Prostate gland (tissue), 2 donors: ENCODE results near the gene TOMM40L. TPM values are rescaled to one million over a fixed set of nuclear protein-coding genes. Genes with fewer than 3 reads are reported as not detected.
A peak's percentile ranks its signal among the peaks of the same experiment; 100 is the strongest.

Experiments
- DNase-seq: peaks from one replicate; pipeline ENCODE4 v3.0.0-alpha.2; 2019; ENCODE audit warnings: low spot score
- H3K27ac ChIP-seq, 2 donors: fragments of 200-600 bp; sonication (generic); 2 replicates each; pipeline ENCODE4 v1.5.1; 2017 to 2019
- H3K27me3 ChIP-seq: fragments of 200-600 bp; sonication (generic); replicated peaks from 2 replicates; pipeline ENCODE4 v1.5.1; 2019; ENCODE audit not compliant: insufficient read depth
- H3K36me3 ChIP-seq, 2 donors: fragments of 200-600 bp; sonication (generic); 1 replicate in 1 of 2; 2 replicates in 1 of 2; pipeline versions ENCODE4 v1.5.1 to v1.8.1; 2017 to 2019
- H3K4me1 ChIP-seq: fragments of 200-600 bp; sonication (generic); replicated peaks from 2 replicates; pipeline ENCODE4 v1.5.1; 2019
- H3K4me3 ChIP-seq, 2 donors: fragments of 200-600 bp; sonication (generic); 2 replicates each; pipeline ENCODE4 v1.5.1; 2017 to 2019
- H3K9me3 ChIP-seq: fragments of 200-600 bp; sonication (generic); 2 replicates; pipeline ENCODE4 v1.5.1; 2017
- POLR2A ChIP-seq: fragments of 450-650 bp; IDR thresholded peaks from one replicate; pipeline ENCODE4 v1.6.1; 2016; ENCODE audit warnings: antibody characterized with exemption, mild to moderate bottlenecking
- POLR2AphosphoS5 ChIP-seq: sonication (generic); formaldehyde crosslinking; IDR thresholded peaks from one replicate; pipeline ENCODE4 v1.6.1; 2017; ENCODE audit warnings: antibody characterized with exemption
- WGBS: methylation state at CpG from one replicate; pipeline ENCODE4 v1.1.5; 2018; 5-methylcytosine and 5-hydroxymethylcytosine counted together
- intact Hi-C: fragments of 100-400 bp; cut with DNase I; formaldehyde crosslinking; loops from one replicate; pipeline ENCODE4 v1.14.2; 2022
- total RNA-seq, 2 donors: library from RNA; depleted of rRNA; stranded (reverse); fragments of >200 nt; gene quantifications; one replicate each; pipeline ENCODE4 v1.1.0, GENCODE V29; 2016
- TF ChIP-seq, protein P1 (sequence below), 4 experiments: fragments of 200-600 bp in 2 of 4; fragments of 450-650 bp in 2 of 4; sonication (generic) in 2 of 4; IDR thresholded peaks; 1 replicate in 3 of 4; 2 replicates in 1 of 4; pipeline ENCODE4 v1.5.1; 2016 to 2019; ENCODE audit warnings: antibody characterized with exemption in 4 of 4, mild to moderate bottlenecking in 2 of 4, moderate library complexity in 2 of 4

TOMM40L gene
- total RNA-seq, 2 donors from 2014 or later, result 7.5 to 15.6 TPM

DNA sequence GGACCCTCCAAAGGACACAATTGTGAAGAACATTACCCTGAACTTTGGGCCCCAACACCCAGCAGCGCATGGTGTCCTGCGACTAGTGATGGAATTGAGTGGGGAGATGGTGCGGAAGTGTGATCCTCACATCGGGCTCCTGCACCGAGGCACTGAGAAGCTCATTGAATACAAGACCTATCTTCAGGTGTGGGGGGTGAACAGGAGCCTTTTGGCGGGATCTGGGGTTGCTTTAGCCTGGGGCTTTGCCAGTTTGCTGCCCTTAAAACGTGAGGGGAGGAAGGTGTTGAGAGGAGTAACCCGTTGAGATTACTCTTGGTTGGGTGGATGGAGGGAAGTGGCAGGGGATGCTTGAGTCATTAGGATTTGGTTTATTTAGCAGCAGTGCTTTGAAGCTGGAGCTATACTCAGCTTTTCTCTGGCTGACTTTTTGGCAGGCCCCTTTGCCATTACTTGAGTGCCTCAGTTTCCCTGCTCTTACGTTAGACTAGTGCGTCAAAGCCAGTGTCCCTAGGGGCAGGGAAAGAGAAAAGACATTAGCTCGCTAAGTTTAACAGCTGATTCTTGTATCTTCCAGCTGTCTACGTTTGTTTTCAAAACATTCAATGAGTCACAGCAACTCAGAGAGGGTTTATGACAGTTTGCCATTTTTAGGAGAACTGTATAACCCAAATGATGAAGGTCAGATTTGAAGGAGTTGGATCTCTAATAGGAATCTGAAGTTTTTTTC, 19.3 kb upstream of the TOMM40L start:
- Histone ChIP-seq H3K9me3 (no peaks in the 10 kb centered on the region), H3K27me3 (no peaks in the 10 kb centered on the region), H3K4me3 (no peak overlapping the region), H3K27ac (peak overlapping the region; percentile 74 to 77), H3K4me1 (no peaks in the 10 kb centered on the region), H3K36me3 (peaks cover 0 to 4% of the 10 kb centered on the region in 2 donors)
- no peak for DNase-seq
- TF ChIP-seq POLR2AphosphoS5, result no peak
- TF ChIP-seq, protein P1, sequence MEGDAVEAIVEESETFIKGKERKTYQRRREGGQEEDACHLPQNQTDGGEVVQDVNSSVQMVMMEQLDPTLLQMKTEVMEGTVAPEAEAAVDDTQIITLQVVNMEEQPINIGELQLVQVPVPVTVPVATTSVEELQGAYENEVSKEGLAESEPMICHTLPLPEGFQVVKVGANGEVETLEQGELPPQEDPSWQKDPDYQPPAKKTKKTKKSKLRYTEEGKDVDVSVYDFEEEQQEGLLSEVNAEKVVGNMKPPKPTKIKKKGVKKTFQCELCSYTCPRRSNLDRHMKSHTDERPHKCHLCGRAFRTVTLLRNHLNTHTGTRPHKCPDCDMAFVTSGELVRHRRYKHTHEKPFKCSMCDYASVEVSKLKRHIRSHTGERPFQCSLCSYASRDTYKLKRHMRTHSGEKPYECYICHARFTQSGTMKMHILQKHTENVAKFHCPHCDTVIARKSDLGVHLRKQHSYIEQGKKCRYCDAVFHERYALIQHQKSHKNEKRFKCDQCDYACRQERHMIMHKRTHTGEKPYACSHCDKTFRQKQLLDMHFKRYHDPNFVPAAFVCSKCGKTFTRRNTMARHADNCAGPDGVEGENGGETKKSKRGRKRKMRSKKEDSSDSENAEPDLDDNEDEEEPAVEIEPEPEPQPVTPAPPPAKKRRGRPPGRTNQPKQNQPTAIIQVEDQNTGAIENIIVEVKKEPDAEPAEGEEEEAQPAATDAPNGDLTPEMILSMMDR (IDR thresholded peaks at IDR 0.05), result no peak
- TF ChIP-seq POLR2A, result no peak
- intact Hi-C loops, result no loop called here
- 73% methylated on average over 12 of the region's 12 CpGs for WGBS

DNA sequence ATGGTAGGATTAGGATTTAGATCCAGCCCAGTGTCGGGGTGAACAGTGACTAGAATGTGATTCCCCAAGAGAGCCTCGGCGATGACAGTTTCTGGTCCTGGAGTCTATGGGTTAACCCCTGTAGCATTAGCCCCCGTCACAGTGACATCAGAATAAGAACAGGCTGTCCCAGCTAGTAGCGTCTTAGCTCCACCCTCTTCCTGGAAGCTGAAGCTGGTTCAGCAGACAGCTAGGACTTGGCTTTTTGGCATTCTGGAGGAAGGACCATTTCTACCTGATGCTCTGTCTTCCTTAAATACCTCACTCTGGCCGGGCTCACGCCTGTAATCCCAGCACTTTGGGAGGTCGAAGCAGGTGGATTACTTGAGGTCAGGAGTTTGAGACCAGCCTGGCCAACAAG, 18.7 kb upstream of the TOMM40L start:
- WGBS, result 61% methylated on average over 8 of the region's 8 CpGs
- no peaks in the 10 kb centered on the region for H3K9me3 ChIP-seq
- no peak overlapping the region for H3K4me3 ChIP-seq
- H3K27me3 ChIP-seq, result no peaks in the 10 kb centered on the region
- H3K36me3 ChIP-seq, result peaks cover 0 to 8% of the 10 kb centered on the region in 2 donors
- DNase-seq, result peak; percentile 43
- intact Hi-C loops, result no loop called here
- TF ChIP-seq, protein P1 (IDR thresholded peaks at IDR 0.05), result no peak
- peak; percentile 87 for TF ChIP-seq POLR2AphosphoS5
- TF ChIP-seq POLR2A, result no peak
- no peaks in the 10 kb centered on the region for H3K4me1 ChIP-seq
- H3K27ac ChIP-seq, result peak overlapping the region; percentile 74 to 77

DNA sequence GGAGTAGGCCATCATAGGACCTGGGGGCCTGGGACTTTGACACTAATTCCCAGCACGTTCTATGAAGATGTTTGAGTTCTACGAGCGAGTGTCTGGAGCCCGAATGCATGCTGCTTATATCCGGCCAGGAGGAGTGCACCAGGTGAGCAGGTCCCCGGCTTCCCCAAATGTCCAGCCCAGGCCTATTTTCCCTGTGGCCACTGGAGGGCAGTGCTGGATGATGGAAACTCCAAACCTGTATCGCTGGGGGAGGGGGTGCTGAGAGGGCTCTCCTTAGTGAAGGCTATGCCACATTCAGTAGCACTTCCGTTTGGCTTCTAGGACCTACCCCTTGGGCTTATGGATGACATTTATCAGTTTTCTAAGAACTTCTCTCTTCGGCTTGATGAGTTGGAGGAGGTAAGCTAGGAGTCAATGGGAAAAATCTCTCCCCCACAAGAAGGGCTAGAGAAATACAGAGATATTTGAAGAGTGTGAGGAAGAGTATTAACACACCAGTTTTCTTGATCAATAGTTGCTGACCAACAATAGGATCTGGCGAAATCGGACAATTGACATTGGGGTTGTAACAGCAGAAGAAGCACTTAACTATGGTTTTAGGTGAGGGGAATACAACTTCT, 16.0 kb upstream of the TOMM40L start:
- Histone ChIP-seq H3K9me3 (no peaks in the 10 kb centered on the region), H3K27ac (peak overlapping the region in 1 of 2 donors; percentile 5)

DNA sequence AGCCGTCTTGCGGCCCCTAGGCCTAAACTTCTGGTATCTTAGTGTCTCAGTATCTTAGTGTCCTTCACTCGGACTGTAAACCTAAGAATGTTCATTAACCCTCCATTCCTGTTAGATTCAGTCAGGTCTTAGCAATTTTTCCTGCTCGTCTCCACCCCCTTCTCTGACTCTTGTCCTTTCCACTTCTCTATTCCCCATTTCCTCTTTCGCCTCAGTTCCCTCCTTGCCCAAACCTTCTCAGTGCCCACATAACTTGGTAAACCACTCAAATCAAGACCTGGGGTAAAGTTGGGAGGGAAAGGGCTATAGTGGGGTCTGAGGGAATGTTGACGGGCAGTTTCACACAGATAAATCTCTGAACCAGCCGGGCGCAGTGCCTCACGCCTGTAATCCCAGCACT, 11.5 kb upstream of the TOMM40L start:
- 91% methylated on average over 9 of the region's 9 CpGs for WGBS
- peaks cover 8 to 22% of the 10 kb centered on the region in 2 donors for H3K36me3 ChIP-seq
- H3K27ac ChIP-seq, result no peak overlapping the region
- no peaks in the 10 kb centered on the region for H3K9me3 ChIP-seq
- no peak overlapping the region for H3K4me3 ChIP-seq
- no peak for TF ChIP-seq POLR2AphosphoS5
- TF ChIP-seq POLR2A, result no peak
- TF ChIP-seq, protein P1 (IDR thresholded peaks at IDR 0.05), result no peak
- H3K4me1 ChIP-seq, result no peaks in the 10 kb centered on the region
- intact Hi-C loops, result no loop called here
- no peak for DNase-seq
- H3K27me3 ChIP-seq, result no peaks in the 10 kb centered on the region

More for the DNA sequence above, 16.0 kb upstream of the TOMM40L start:
- Histone ChIP-seq H3K4me1 (no peaks in the 10 kb centered on the region), H3K4me3 (no peak overlapping the region), H3K36me3 (peaks cover 8 to 26% of the 10 kb centered on the region in 2 donors), H3K27me3 (no peaks in the 10 kb centered on the region)
- TF ChIP-seq POLR2A (no peak), POLR2AphosphoS5 (peak; percentile 33)
- TF ChIP-seq, protein P1 (IDR thresholded peaks at IDR 0.05), result peak; percentile 63 to 91 (median 76)
- 35% methylated on average over 11 of the region's 11 CpGs for WGBS
- intact Hi-C loops, result no loop called here
- DNase-seq, result peak; percentile 52
